PFSK-1 (cell line): Measurements from ENCODE around the gene XKR7.

Experiments
- FOXP2 ChIP-seq: optimal IDR thresholded peaks from 2 replicates; pipeline ENCODE3; 2011; ENCODE audit warnings: borderline replicate concordance, control low read depth, inconsistent platforms; ENCODE audit not compliant: insufficient read depth; ENCODE audit errors: extremely low read length, extremely low read depth
- POLR2AphosphoS5 ChIP-seq: IDR thresholded peaks from 2 replicates; pipeline ENCODE4 v1.6.1; 2012; ENCODE audit warnings: low read depth, mild to moderate bottlenecking, control low read depth, low read length, moderate library complexity
- REST ChIP-seq, 2 experiments: IDR thresholded peaks; 2 replicates each; pipeline versions ENCODE4 v1.6.1 to v1.8.0; 2011 to 2012; ENCODE audit warnings: low read depth in 2 of 2, low read length in 2 of 2, control low read depth in 1 of 2, inconsistent platforms in 1 of 2, mild to moderate bottlenecking in 1 of 2, moderate library complexity in 1 of 2; ENCODE audit not compliant: insufficient read depth in 1 of 2
- SIN3A ChIP-seq: IDR thresholded peaks from 2 replicates; pipeline ENCODE4 v1.6.1; 2012; ENCODE audit warnings: mild to moderate bottlenecking, low read length, moderate library complexity, borderline replicate concordance; ENCODE audit not compliant: insufficient read depth
- TAF1 ChIP-seq: IDR thresholded peaks from 2 replicates; pipeline ENCODE4 v1.6.1; 2012; ENCODE audit warnings: low read length, control low read depth, borderline replicate concordance; ENCODE audit not compliant: insufficient read depth

XKR7 gene

GRCh38 chr20:32035426-32035779, 67.5 kb downstream of the XKR7 start:
- TF ChIP-seq SIN3A (no peak), POLR2AphosphoS5 (no peak), TAF1 (no peak), FOXP2 (no peak), REST (IDR thresholded peaks at IDR 0.05; ENCODE audit: insufficient read depth in 1 of 2, low read depth in 2 of 2, low read length in 2 of 2) (no peak)

GRCh38 chr20:32036252-32036651, 68.3 kb downstream of the XKR7 start:
- TF ChIP-seq FOXP2 (no peak), SIN3A (no peak), REST (IDR thresholded peaks at IDR 0.05; ENCODE audit: insufficient read depth in 1 of 2, low read depth in 2 of 2, low read length in 2 of 2) (no peak), TAF1 (no peak), POLR2AphosphoS5 (no peak)

- TF ChIP-seq POLR2AphosphoS5 = no peak
Measured at GRCh38 chr20:32036716-32037485, 69.0 kb downstream of the XKR7 start.

DNA sequence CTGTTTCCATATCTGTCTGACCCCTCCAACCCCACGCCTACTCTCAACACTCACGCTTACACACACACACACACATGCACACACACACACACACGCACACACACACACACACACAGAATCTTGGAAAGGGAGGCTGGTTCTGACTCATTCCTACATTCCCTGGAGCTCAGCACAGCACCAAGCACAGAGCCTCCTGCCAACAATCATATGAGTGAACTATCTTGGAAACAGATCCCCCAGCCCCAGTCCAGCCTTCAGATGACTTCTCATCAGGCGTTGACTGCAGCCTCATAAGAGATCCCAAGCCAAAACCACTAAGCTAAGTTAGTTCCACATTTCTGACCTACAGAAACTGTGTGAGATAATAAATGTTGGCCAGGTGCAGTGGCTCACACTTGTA, 70.0 kb downstream of the XKR7 start:
- no peak for TF ChIP-seq POLR2AphosphoS5
- no peak for TF ChIP-seq SIN3A

DNA sequence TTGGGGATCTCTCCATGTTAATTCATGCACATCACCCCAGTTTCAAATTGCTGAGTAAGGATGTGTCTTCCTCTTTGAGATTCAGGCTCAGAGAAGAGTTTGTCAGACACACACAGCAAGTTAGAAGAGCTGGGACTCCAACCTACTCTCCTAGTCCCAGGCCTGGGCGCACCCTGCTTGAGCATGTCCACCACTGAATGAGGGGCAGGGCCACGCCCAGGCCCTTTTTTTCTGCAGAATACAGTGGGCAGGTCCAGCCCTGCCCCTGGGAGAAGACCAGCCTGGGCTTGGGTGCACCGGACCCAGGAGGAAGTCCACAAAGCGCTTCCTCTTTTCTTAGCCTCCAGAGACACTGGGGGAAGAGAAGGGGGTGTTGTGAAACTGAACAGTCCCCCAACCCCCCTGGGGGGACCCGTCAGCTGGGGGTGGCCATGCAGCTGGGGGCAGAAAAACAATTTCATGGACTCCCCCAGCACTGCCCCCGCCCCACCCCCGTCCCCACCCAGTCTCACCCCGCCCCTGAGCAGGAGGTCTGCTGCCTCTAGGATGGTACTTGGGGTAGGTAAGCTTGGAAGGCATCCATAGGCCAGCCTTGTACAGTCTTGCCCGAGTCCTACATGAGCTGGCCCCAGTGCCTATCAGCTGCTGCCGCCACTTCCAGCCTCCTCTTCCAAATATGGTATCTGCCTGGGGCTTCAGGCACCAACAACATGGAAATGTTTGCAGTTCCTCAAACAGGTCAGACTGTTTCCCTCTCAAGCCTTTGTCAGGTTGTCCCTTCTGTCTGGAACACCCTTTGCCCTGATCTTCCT, 72.4 kb downstream of the XKR7 start:
- TF ChIP-seq FOXP2 = no peak
- no peak for TF ChIP-seq POLR2AphosphoS5
- TF ChIP-seq REST (IDR thresholded peaks at IDR 0.05; ENCODE audit: insufficient read depth in 1 of 2, low read depth in 2 of 2, low read length in 2 of 2) = no peak
- no peak for TF ChIP-seq TAF1
- TF ChIP-seq SIN3A = no peak

DNA sequence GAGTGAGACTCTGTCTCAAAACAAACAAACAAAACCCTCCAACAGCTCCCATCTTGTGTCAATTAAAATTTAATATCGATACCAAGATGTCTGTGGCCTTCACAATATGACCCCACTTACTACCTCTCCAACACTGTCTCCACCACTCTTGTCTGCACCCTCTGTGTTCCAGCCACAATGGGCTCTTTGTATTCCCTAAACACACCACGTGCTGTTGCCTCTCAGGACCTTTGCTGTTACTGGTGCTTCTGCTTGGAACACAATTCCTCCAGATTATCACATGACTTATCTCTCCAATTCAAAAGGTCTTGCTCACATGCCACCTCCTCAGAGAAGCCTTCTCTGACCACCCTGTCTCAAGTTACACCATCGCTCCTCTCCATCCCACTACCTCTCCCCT, 78.0 kb downstream of the XKR7 start:
- TF ChIP-seq FOXP2 = no peak
- no peak for TF ChIP-seq SIN3A
- no peak for TF ChIP-seq TAF1
- no peak for TF ChIP-seq REST (IDR thresholded peaks at IDR 0.05; ENCODE audit: insufficient read depth in 1 of 2, low read depth in 2 of 2, low read length in 2 of 2)
- TF ChIP-seq POLR2AphosphoS5 = no peak
